ENCODE measurements around the gene BTRC. TPM values are rescaled to one million over a fixed set of nuclear protein-coding genes. Genes with fewer than 3 reads are reported as not detected.

Gene BTRC
- total and polyA plus RNA-seq, 4 donors, result 3.1 to 16.4 (median 9.3) TPM

DNA sequence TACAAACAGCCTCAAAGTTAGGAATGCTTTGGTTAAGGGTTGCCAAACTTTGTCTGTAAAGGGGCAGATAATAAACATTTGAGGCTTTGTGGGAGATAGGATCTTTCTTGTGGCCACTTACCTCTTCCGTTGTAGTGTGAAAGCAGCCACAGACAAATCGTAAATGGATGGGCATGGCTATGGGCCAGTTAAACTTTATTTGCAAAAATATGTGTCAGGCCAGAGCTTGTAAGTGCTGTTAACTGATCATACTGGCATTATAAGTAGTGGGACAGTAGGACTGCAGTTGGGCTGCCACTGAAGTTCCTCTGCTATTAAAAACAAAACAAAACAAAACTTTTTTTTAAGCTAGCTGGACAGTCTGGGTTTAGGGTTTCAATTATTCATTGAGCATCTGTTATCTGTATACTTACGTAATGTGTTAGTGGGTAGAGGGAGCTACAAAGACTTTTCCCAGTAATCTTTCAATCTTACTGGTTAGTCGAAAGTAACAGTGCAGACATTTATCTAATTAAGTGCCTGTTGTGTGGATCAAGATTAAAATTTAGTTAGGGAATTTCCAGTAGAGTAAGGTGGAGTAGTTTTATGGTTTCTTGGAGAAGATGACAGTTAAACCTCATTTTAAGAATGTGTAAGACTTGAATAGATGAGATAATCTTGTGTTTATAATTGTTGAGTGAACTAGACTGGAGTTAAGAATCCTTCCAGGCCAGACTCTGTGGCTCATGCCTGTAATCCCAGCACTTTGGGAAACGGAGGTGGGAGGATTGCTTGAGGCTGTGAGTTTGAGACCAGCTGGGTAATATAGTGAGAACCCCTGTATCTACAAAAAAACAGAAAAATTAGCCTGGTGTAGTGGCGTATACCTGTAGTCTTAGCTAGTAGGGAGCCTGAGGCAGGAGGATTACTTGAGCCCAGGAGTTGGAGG, 100.1 kb downstream of the BTRC start:
- H3K4me3 ChIP-seq, result no peak overlapping the region
- H3K36me3 ChIP-seq (ENCODE audit: control insufficient read depth in 4 of 4, insufficient read depth in 4 of 4, low read length in 4 of 4), result no peaks in the 10 kb centered on the region
- TF ChIP-seq, protein P1, sequence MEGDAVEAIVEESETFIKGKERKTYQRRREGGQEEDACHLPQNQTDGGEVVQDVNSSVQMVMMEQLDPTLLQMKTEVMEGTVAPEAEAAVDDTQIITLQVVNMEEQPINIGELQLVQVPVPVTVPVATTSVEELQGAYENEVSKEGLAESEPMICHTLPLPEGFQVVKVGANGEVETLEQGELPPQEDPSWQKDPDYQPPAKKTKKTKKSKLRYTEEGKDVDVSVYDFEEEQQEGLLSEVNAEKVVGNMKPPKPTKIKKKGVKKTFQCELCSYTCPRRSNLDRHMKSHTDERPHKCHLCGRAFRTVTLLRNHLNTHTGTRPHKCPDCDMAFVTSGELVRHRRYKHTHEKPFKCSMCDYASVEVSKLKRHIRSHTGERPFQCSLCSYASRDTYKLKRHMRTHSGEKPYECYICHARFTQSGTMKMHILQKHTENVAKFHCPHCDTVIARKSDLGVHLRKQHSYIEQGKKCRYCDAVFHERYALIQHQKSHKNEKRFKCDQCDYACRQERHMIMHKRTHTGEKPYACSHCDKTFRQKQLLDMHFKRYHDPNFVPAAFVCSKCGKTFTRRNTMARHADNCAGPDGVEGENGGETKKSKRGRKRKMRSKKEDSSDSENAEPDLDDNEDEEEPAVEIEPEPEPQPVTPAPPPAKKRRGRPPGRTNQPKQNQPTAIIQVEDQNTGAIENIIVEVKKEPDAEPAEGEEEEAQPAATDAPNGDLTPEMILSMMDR (IDR thresholded peaks at IDR 0.05; ENCODE audit: control extremely low read depth, extremely low read depth), result no peak
- H3K27me3 ChIP-seq (ENCODE audit: control insufficient read depth in 3 of 3, insufficient read depth in 3 of 3, low read length in 2 of 3), result no peaks in the 10 kb centered on the region
- H3K27ac ChIP-seq (ENCODE audit: low read depth in 1 of 2, low read length in 1 of 2), result no peak overlapping the region
- DNase-seq (peak in 1 of 3 donors; percentile 14), ATAC-seq (ENCODE audit: insufficient read depth, low FRiP score) (no peak)
- H3K9me3 ChIP-seq (ENCODE audit: control insufficient read depth in 4 of 4, insufficient read depth in 3 of 4, low read length in 3 of 4), result no peaks in the 10 kb centered on the region
- H3K9ac ChIP-seq (ENCODE audit: insufficient read depth in 1 of 2, low read length in 2 of 2), result no peak overlapping the region
- H3K4me1 ChIP-seq (ENCODE audit: control insufficient read depth in 5 of 5, insufficient read depth in 5 of 5, low read length in 5 of 5), result peaks cover 0 to 38% (median 10%) of the 10 kb centered on the region in 5 donors
- 55 to 68% methylated on average over 6 of the region's 6 CpGs for WGBS, 2 donors

DNA sequence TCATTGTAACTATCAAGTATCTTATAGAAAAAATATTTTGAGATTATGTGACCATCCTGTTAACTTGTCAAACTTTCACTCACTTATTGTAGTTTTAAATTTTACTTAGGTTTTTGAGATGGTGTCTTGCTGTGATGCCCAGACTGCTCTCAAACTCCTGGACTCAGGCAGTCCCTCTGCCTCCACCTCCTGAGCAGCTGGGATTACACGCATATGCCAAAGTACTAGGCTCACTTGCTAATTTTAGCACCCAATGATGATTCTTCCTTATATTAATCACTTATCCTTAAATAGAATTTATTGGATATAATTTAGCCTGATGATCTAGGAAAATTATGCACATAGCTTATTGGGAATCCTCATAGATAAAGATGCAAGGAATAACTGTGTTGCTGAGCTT, 104.9 kb downstream of the BTRC start:
- TF ChIP-seq, protein P1 (IDR thresholded peaks at IDR 0.05; ENCODE audit: control extremely low read depth, extremely low read depth), result no peak
- Histone ChIP-seq H3K4me1 (ENCODE audit: control insufficient read depth in 5 of 5, insufficient read depth in 5 of 5, low read length in 5 of 5) (peaks cover 0 to 7% (median 1%) of the 10 kb centered on the region in 5 donors), H3K9ac (ENCODE audit: insufficient read depth in 1 of 2, low read length in 2 of 2) (no peak overlapping the region), H3K36me3 (ENCODE audit: control insufficient read depth in 4 of 4, insufficient read depth in 4 of 4, low read length in 4 of 4) (no peaks in the 10 kb centered on the region), H3K4me3 (no peak overlapping the region), H3K9me3 (ENCODE audit: control insufficient read depth in 4 of 4, insufficient read depth in 3 of 4, low read length in 3 of 4) (no peaks in the 10 kb centered on the region), H3K27me3 (ENCODE audit: control insufficient read depth in 3 of 3, insufficient read depth in 3 of 3, low read length in 2 of 3) (no peaks in the 10 kb centered on the region), H3K27ac (ENCODE audit: low read depth in 1 of 2, low read length in 1 of 2) (no peak overlapping the region)
- WGBS, 2 donors, result 91 to 97% methylated on average over 1 of the region's 1 CpG
- no peak for DNase-seq
- no peak for ATAC-seq (ENCODE audit: insufficient read depth, low FRiP score)

DNA sequence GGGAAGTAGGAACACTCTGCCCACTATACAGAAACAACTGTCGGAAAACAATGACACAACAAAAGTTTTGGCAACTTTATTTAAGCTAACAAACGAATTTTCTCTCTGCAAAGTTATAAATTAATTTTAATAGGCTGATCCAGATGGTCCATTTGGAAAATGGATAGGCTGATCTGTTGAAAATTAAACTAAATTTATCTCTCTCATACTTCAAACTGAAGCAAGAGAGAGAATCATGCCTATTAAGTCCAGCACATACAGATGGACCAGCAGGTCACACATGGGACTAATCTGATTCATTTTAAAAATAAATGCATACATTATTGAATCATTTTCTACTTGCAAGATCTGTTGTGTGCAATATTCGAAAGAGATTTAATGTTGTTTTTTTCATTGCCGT, 110.1 kb downstream of the BTRC start:
- H3K27me3 ChIP-seq (ENCODE audit: control insufficient read depth in 3 of 3, insufficient read depth in 3 of 3, low read length in 2 of 3), result no peaks in the 10 kb centered on the region
- H3K27ac ChIP-seq (ENCODE audit: low read depth in 1 of 2, low read length in 1 of 2), result no peak overlapping the region
- WGBS, 2 donors, result 92 to 93% methylated on average over 4 of the region's 4 CpGs
- peaks cover 0 to 7% (median 0%) of the 10 kb centered on the region in 5 donors for H3K4me1 ChIP-seq (ENCODE audit: control insufficient read depth in 5 of 5, insufficient read depth in 5 of 5, low read length in 5 of 5)
- no peak overlapping the region for H3K9ac ChIP-seq (ENCODE audit: insufficient read depth in 1 of 2, low read length in 2 of 2)
- H3K36me3 ChIP-seq (ENCODE audit: control insufficient read depth in 4 of 4, insufficient read depth in 4 of 4, low read length in 4 of 4), result no peaks in the 10 kb centered on the region
- TF ChIP-seq, protein P1 (IDR thresholded peaks at IDR 0.05; ENCODE audit: control extremely low read depth, extremely low read depth), result no peak
- DNase-seq, result no peak
- no peak overlapping the region for H3K4me3 ChIP-seq
- no peaks in the 10 kb centered on the region for H3K9me3 ChIP-seq (ENCODE audit: control insufficient read depth in 4 of 4, insufficient read depth in 3 of 4, low read length in 3 of 4)
- ATAC-seq (ENCODE audit: insufficient read depth, low FRiP score), result no peak

All from lung (tissue), 12 donors.